IMR-90 (cell line): ENCODE measurements around the gene PPIB. TPM values are rescaled to one million over a fixed set of nuclear protein-coding genes. Genes with fewer than 3 reads are reported as not detected.

Source experiments
- ATAC-seq: fragments of 200-7000 bp; cut with Tn5 transposase; 2 replicates; pipeline ENCODE4 v1.9.1; 2020; ENCODE audit warnings: low read depth, mild to moderate bottlenecking, moderate library complexity
- BruUV-seq: library from RNA; stranded (reverse); fragments of 400-500 nt; replicated peaks from 2 replicates; lab custom pipeline; 2021; lab: Mats Ljungman, UMichigan
- CTCF ChIA-PET: fragments of 300-600 bp; formaldehyde crosslinking; extraction: SDS; loops from one replicate; lab custom pipeline; 2021; ENCODE audit warnings: antibody characterized with exemption; lab: Yijun Ruan, JAX
- POLR2A ChIA-PET: fragments of 300-600 bp; sonication (Branson Sonifier 250); formaldehyde crosslinking; loops from one replicate; lab custom pipeline; 2022; ENCODE audit warnings: antibody characterized with exemption; ENCODE audit not compliant: unreplicated experiment; lab: Charles Lee
- DNase-seq: peaks from one replicate; pipeline ENCODE4 v3.0.0; 2013
- H2AFZ ChIP-seq: replicated peaks from 2 replicates; pipeline ENCODE3; 2013; ENCODE audit warnings: low read length, mild to moderate bottlenecking; ENCODE audit not compliant: poor library complexity
- H2AK5ac ChIP-seq: 2 replicates; pipeline ENCODE4 v1.6.1; 2013; ENCODE audit warnings: low read depth, low read length, inconsistent platforms
- H2AK9ac ChIP-seq: replicated peaks from 2 replicates; pipeline ENCODE3; 2013; ENCODE audit warnings: mild to moderate bottlenecking, low read depth, low read length, moderate library complexity; ENCODE audit not compliant: poor library complexity
- H2BK120ac ChIP-seq: 2 replicates; pipeline ENCODE4 v1.6.1; 2013; ENCODE audit warnings: low read depth, low read length, inconsistent platforms
- H2BK15ac ChIP-seq: 3 replicates; pipeline ENCODE4 v1.6.1; 2013; ENCODE audit warnings: low read depth, low read length, inconsistent platforms
- H2BK20ac ChIP-seq: 2 replicates; pipeline ENCODE4 v1.6.1; 2013; ENCODE audit warnings: low read depth, mild to moderate bottlenecking, inconsistent platforms, low read length, moderate library complexity
- H2BK5ac ChIP-seq: 2 replicates; pipeline ENCODE4 v1.6.1; 2013; ENCODE audit warnings: mild to moderate bottlenecking, low read depth, low read length, inconsistent platforms; ENCODE audit not compliant: poor library complexity, severe bottlenecking
- H3K14ac ChIP-seq: replicated peaks from 2 replicates; pipeline ENCODE4 v1.6.1; 2013; ENCODE audit warnings: low read depth, low read length, inconsistent platforms
- H3K18ac ChIP-seq: 2 replicates; pipeline ENCODE4 v1.6.1; 2013; ENCODE audit warnings: low read depth, low read length, control low read depth
- H3K23ac ChIP-seq: 2 replicates; pipeline ENCODE4 v1.6.1; 2013; ENCODE audit warnings: low read depth, low read length, inconsistent platforms
- H3K27ac ChIP-seq: 2 replicates; pipeline ENCODE4 v1.5.1; 2013; ENCODE audit warnings: mild to moderate bottlenecking, control low read depth, low read length; ENCODE audit not compliant: insufficient read depth
- H3K27me3 ChIP-seq: 2 replicates; pipeline ENCODE4 v1.6.1; 2013; ENCODE audit warnings: low read length; ENCODE audit not compliant: control insufficient read depth, insufficient read depth
- H3K36me3 ChIP-seq: 2 replicates; pipeline ENCODE4 v1.6.1; 2013; ENCODE audit warnings: low read length, mixed read lengths; ENCODE audit not compliant: control insufficient read depth, insufficient read depth
- H3K4ac ChIP-seq: 2 replicates; pipeline ENCODE4 v1.6.1; 2013; ENCODE audit warnings: low read depth, low read length, inconsistent platforms
- H3K4me1 ChIP-seq: 2 replicates; pipeline ENCODE4 v1.6.1; 2013; ENCODE audit warnings: low read length, mixed read lengths; ENCODE audit not compliant: control insufficient read depth, insufficient read depth
- H3K4me2 ChIP-seq: 2 replicates; pipeline ENCODE4 v1.6.1; 2013; ENCODE audit warnings: low read depth, mild to moderate bottlenecking, control low read depth, low read length, moderate library complexity
- H3K4me3 ChIP-seq: 2 replicates; pipeline ENCODE4 v1.5.1; 2013; ENCODE audit warnings: low read depth, mild to moderate bottlenecking, control low read depth, low read length, moderate library complexity; ENCODE audit not compliant: insufficient read depth
- H3K56ac ChIP-seq: 2 replicates; pipeline ENCODE4 v1.6.1; 2013; ENCODE audit warnings: low read length, inconsistent platforms; ENCODE audit not compliant: insufficient read depth; ENCODE audit errors: extremely low read depth
- H3K79me1 ChIP-seq, 2 experiments: 2 replicates each; pipeline ENCODE4 v1.6.1; 2013; ENCODE audit warnings: low read length in 2 of 2, inconsistent platforms in 1 of 2, low read depth in 1 of 2
- H3K9ac ChIP-seq: 2 replicates; pipeline ENCODE4 v1.6.1; 2013; ENCODE audit warnings: low read depth, low read length, control low read depth
- H3K9me1 ChIP-seq: 2 replicates; pipeline ENCODE4 v1.6.1; 2013; ENCODE audit warnings: low read length, inconsistent platforms; ENCODE audit not compliant: insufficient read depth
- H3K9me3 ChIP-seq: 2 replicates; pipeline ENCODE4 v1.6.1; 2013; ENCODE audit warnings: low read length; ENCODE audit not compliant: control insufficient read depth, insufficient read depth
- H4K20me1 ChIP-seq: 2 replicates; pipeline ENCODE4 v1.6.1; 2013; ENCODE audit warnings: low read length, inconsistent platforms; ENCODE audit not compliant: insufficient read depth
- H4K5ac ChIP-seq: 2 replicates; pipeline ENCODE4 v1.6.1; 2013; ENCODE audit warnings: mild to moderate bottlenecking, low read depth, low read length, control low read depth
- H4K8ac ChIP-seq, 2 experiments: 2 replicates each; pipeline ENCODE4 v1.6.1; 2013; ENCODE audit warnings: low read depth in 2 of 2, low read length in 2 of 2, control low read depth in 1 of 2, inconsistent platforms in 1 of 2
- H4K91ac ChIP-seq: 2 replicates; pipeline ENCODE4 v1.6.1; 2013; ENCODE audit warnings: low read depth, low read length, inconsistent platforms; ENCODE audit not compliant: insufficient read depth
- CHD1 ChIP-seq: IDR thresholded peaks from 2 replicates; pipeline ENCODE4 v1.6.1; 2012; ENCODE audit warnings: low read depth, low read length, improper control_type of control experiment
- CTCF ChIP-seq: conservative IDR thresholded peaks from 2 replicates; pipeline ENCODE4 v1.5.1; 2012; ENCODE audit warnings: mild to moderate bottlenecking, low read depth, low read length, improper control_type of control experiment
- FOS ChIP-seq: fragments of 150-350 bp; IDR thresholded peaks from 2 replicates; pipeline ENCODE4 v1.6.1; 2016; ENCODE audit warnings: low read depth, low read length
- MXI1 ChIP-seq: IDR thresholded peaks from 2 replicates; pipeline ENCODE4 v1.6.1; 2012; ENCODE audit warnings: low read depth, mild to moderate bottlenecking, low read length, moderate library complexity, borderline replicate concordance
- POLR2A ChIP-seq: IDR thresholded peaks from 2 replicates; pipeline ENCODE4 v1.6.1; 2012; ENCODE audit warnings: mild to moderate bottlenecking, low read depth, low read length
- RAD21 ChIP-seq: IDR thresholded peaks from 2 replicates; pipeline ENCODE4 v1.6.1; 2012; ENCODE audit warnings: low read length, improper control_type of control experiment
- RFX5 ChIP-seq: IDR thresholded peaks from 2 replicates; pipeline ENCODE4 v1.8.0; 2012; ENCODE audit warnings: low read depth, mild to moderate bottlenecking, low read length, moderate library complexity
- WGBS, 2 experiments: methylation state at CpG; one replicate each; pipeline versions ENCODE4 v1.1.5 to v1.1.7; 2013; ENCODE audit warnings: missing lambda C conversion rate in 2 of 2; ENCODE audit not compliant: insufficient read length in 1 of 2; ENCODE audit errors: extremely low coverage in 2 of 2; 5-methylcytosine and 5-hydroxymethylcytosine counted together
- dilution Hi-C: fragments of 300-500 bp; cut with HindIII; formaldehyde crosslinking; loops from one replicate; pipeline ENCODE4 v1.14.3; 2018; ENCODE audit warnings: low sequenced_read_pairs; ENCODE audit not compliant: unreplicated experiment
- in situ Hi-C: fragments of 300-500 bp; cut with MboI; formaldehyde crosslinking; loops from 3 replicates; pipeline ENCODE4 v1.14.3; 2019; ENCODE audit warnings: low sequenced_read_pairs, inconsistent platforms, mixed read lengths
- intact Hi-C: fragments of 100-400 bp; cut with micrococcal nuclease; formaldehyde crosslinking; loops from 2 replicates; pipeline ENCODE4 v1.10.0; 2022
- polyA plus RNA-seq, 3 experiments: library from polyadenylated mRNA; depleted of rRNA; stranded (reverse); fragments of >200 nt; gene quantifications; 2 replicates each; pipeline ENCODE4 v1.2.3, GENCODE V29; 2012; ENCODE audit warnings: low replicate concordance in 1 of 3
- total RNA-seq: library from RNA; depleted of rRNA; stranded (reverse); fragments of >200 nt; gene quantifications from 2 replicates; pipeline ENCODE4 v1.2.3, GENCODE V29; 2012

The PPIB gene
- total and polyA plus RNA-seq, 2 of the 4 experiments (the other 2 are of a cell fraction), result 1,358 to 1,682 TPM

GRCh38 chr15:64122444-64122843, 40.4 kb downstream of the PPIB start:
- H3K4ac ChIP-seq, result no peak overlapping the region
- H2BK15ac ChIP-seq, result no peak overlapping the region
- ATAC-seq, result no peak
- no peak overlapping the region for H3K23ac ChIP-seq
- H3K27ac ChIP-seq, result no peak overlapping the region
- DNase-seq, result no peak
- no peak overlapping the region for H2BK20ac ChIP-seq
- intact Hi-C loops, result no loop called here
- BruUV-seq, result no TSS peak
- TF ChIP-seq MXI1 (no peak), RFX5 (no peak), CTCF (no peak), FOS (no peak), POLR2A (no peak), CHD1 (no peak), RAD21 (no peak)
- H2AK9ac ChIP-seq, result no peak overlapping the region
- H3K27me3 ChIP-seq, result no peaks in the 10 kb centered on the region
- peaks cover 45% of the 10 kb centered on the region for H3K36me3 ChIP-seq
- H3K79me1 ChIP-seq, result peaks cover 13 to 14% of the 10 kb centered on the region in 2 experiments
- in situ Hi-C loops, result no loop called here
- H2BK5ac ChIP-seq, result no peak overlapping the region
- H3K56ac ChIP-seq, result no peak overlapping the region
- no peak overlapping the region for H3K14ac ChIP-seq
- no peak overlapping the region for H2BK120ac ChIP-seq
- H3K9ac ChIP-seq, result no peak overlapping the region
- WGBS, 2 experiments, result no CpG with 5 or more reads among the region's 1 CpG
- no peaks in the 10 kb centered on the region for H3K4me1 ChIP-seq
- no peak overlapping the region for H2AK5ac ChIP-seq
- POLR2A ChIA-PET, result no interaction called here
- no peak overlapping the region for H4K5ac ChIP-seq
- H3K9me1 ChIP-seq, result peaks cover 3% of the 10 kb centered on the region; the same call in 1 of the 2 replicates
- no peak overlapping the region for H4K8ac ChIP-seq
- no peaks in the 10 kb centered on the region for H3K9me3 ChIP-seq
- dilution Hi-C loops, result no loop called here
- no peak overlapping the region for H3K18ac ChIP-seq
- H2AFZ ChIP-seq, result no peak overlapping the region
- no peak overlapping the region for H3K4me2 ChIP-seq
- H4K91ac ChIP-seq, result no peak overlapping the region
- no peak overlapping the region for H3K4me3 ChIP-seq
- H4K20me1 ChIP-seq, result no peaks in the 10 kb centered on the region
- CTCF ChIA-PET, result no interaction called here
